Measurements from ENCODE around the gene PCSK6. TPM values are rescaled to one million over a fixed set of nuclear protein-coding genes. Genes with fewer than 3 reads are reported as not detected.

Gene PCSK6
- total RNA-seq, 1 donor: 0.72 TPM

- peak; percentile 69 for DNase-seq (ENCODE audit: insufficient read length, low spot score, missing footprints)
- Histone ChIP-seq H2AFZ (ENCODE audit: low read length) (no peak overlapping the region), H3K36me3 (ENCODE audit: insufficient read depth, low read length) (no peaks in the 10 kb centered on the region), H3K4me1 (ENCODE audit: insufficient read depth, low read length) (no peaks in the 10 kb centered on the region), H3K27me3 (ENCODE audit: insufficient read depth, low read length) (no peaks in the 10 kb centered on the region), H4K20me1 (ENCODE audit: insufficient read depth, low read length) (no peaks in the 10 kb centered on the region), H3K4me3 (ENCODE audit: insufficient read depth, low read length) (no peak overlapping the region), H3K79me2 (ENCODE audit: insufficient read depth, low read length) (no peaks in the 10 kb centered on the region), H3K4me2 (ENCODE audit: insufficient read depth, low read length) (no peak overlapping the region), H3K9me3 (ENCODE audit: low read depth, low read length) (no peaks in the 10 kb centered on the region), H3K27ac (ENCODE audit: low read depth, low read length) (no peak overlapping the region)
- TF ChIP-seq CTCF (IDR thresholded peaks at IDR 0.05; ENCODE audit: extremely low read depth, low read depth, low read length): no peak
These were observed 176.3 kb downstream of the PCSK6 start for GRCh38 chr15:101313041-101313761.

- no peak overlapping the region for H3K27ac ChIP-seq (ENCODE audit: low read depth, low read length)
- H3K36me3 ChIP-seq (ENCODE audit: insufficient read depth, low read length): no peaks in the 10 kb centered on the region
- H3K4me3 ChIP-seq (ENCODE audit: insufficient read depth, low read length): no peak overlapping the region
- H4K20me1 ChIP-seq (ENCODE audit: insufficient read depth, low read length): no peaks in the 10 kb centered on the region
- H3K79me2 ChIP-seq (ENCODE audit: insufficient read depth, low read length): no peaks in the 10 kb centered on the region
- TF ChIP-seq CTCF (IDR thresholded peaks at IDR 0.05; ENCODE audit: extremely low read depth, low read depth, low read length): no peak
- H3K27me3 ChIP-seq (ENCODE audit: insufficient read depth, low read length): no peaks in the 10 kb centered on the region
- no peak overlapping the region for H3K4me2 ChIP-seq (ENCODE audit: insufficient read depth, low read length)
- H3K9me3 ChIP-seq (ENCODE audit: low read depth, low read length): no peaks in the 10 kb centered on the region
- peak; percentile 65 for DNase-seq (ENCODE audit: insufficient read length, low spot score, missing footprints)
- H3K4me1 ChIP-seq (ENCODE audit: insufficient read depth, low read length): no peaks in the 10 kb centered on the region
- no peak overlapping the region for H2AFZ ChIP-seq (ENCODE audit: low read length)
These were observed 179.0 kb downstream of the PCSK6 start for GRCh38 chr15:101310508-101310907.

- Histone ChIP-seq H3K4me2 (ENCODE audit: insufficient read depth, low read length) (no peak overlapping the region), H3K4me1 (ENCODE audit: insufficient read depth, low read length) (no peaks in the 10 kb centered on the region), H3K9me3 (ENCODE audit: low read depth, low read length) (no peaks in the 10 kb centered on the region), H3K79me2 (ENCODE audit: insufficient read depth, low read length) (no peaks in the 10 kb centered on the region), H3K27ac (ENCODE audit: low read depth, low read length) (no peak overlapping the region), H3K27me3 (ENCODE audit: insufficient read depth, low read length) (no peaks in the 10 kb centered on the region), H3K4me3 (ENCODE audit: insufficient read depth, low read length) (no peak overlapping the region), H2AFZ (ENCODE audit: low read length) (no peak overlapping the region), H4K20me1 (ENCODE audit: insufficient read depth, low read length) (no peaks in the 10 kb centered on the region), H3K36me3 (ENCODE audit: insufficient read depth, low read length) (no peaks in the 10 kb centered on the region)
- peak; percentile 35 for DNase-seq (ENCODE audit: insufficient read length, low spot score, missing footprints)
- TF ChIP-seq CTCF (IDR thresholded peaks at IDR 0.05; ENCODE audit: extremely low read depth, low read depth, low read length): no peak
These were observed 179.4 kb downstream of the PCSK6 start for GRCh38 chr15:101310161-101310480.

- DNase-seq (ENCODE audit: insufficient read length, low spot score, missing footprints): peak; percentile 44
- no peak overlapping the region for H3K27ac ChIP-seq (ENCODE audit: low read depth, low read length)
- H3K36me3 ChIP-seq (ENCODE audit: insufficient read depth, low read length): no peaks in the 10 kb centered on the region
- H3K4me3 ChIP-seq (ENCODE audit: insufficient read depth, low read length): no peak overlapping the region
- no peak for TF ChIP-seq CTCF (IDR thresholded peaks at IDR 0.05; ENCODE audit: extremely low read depth, low read depth, low read length)
- no peak overlapping the region for H2AFZ ChIP-seq (ENCODE audit: low read length)
- no peak overlapping the region for H3K4me2 ChIP-seq (ENCODE audit: insufficient read depth, low read length)
- H3K79me2 ChIP-seq (ENCODE audit: insufficient read depth, low read length): no peaks in the 10 kb centered on the region
- H4K20me1 ChIP-seq (ENCODE audit: insufficient read depth, low read length): no peaks in the 10 kb centered on the region
- H3K27me3 ChIP-seq (ENCODE audit: insufficient read depth, low read length): peaks cover 3% of the 10 kb centered on the region
- no peaks in the 10 kb centered on the region for H3K4me1 ChIP-seq (ENCODE audit: insufficient read depth, low read length)
- no peaks in the 10 kb centered on the region for H3K9me3 ChIP-seq (ENCODE audit: low read depth, low read length)
These were observed 179.9 kb downstream of the PCSK6 start for GRCh38 chr15:101309436-101310160.

Data from osteoblast (primary cell).